GM12875 (cell line): ENCODE results near the gene ZNF175.

Source experiments
- H3K4me3 ChIP-seq: one replicate; pipeline ENCODE4 v1.5.1; 2011; ENCODE audit warnings: low read depth, low read length, control low read depth
- CTCF ChIP-seq: IDR thresholded peaks from 2 replicates; pipeline ENCODE4 v1.5.1; 2011; ENCODE audit warnings: low read depth, mild to moderate bottlenecking, control low read depth, inconsistent platforms, low read length, moderate library complexity, borderline replicate concordance; ENCODE audit not compliant: insufficient read depth

Gene ZNF175

GRCh38 chr19:51531349-51532315, 39.5 kb upstream of the ZNF175 start, which contains the start of gene SIGLEC6:
SIGLEC6 (minus strand) TSS chr19:51531670; CDS start chr19:51531648, 22 bp downstream.
- H3K4me3 ChIP-seq: no peak within 1 kb of the TSS
- TF ChIP-seq CTCF: no peak

GRCh38 chr19:51535535-51535934, 35.5 kb upstream of the ZNF175 start:
- no peak for TF ChIP-seq CTCF
- no peak overlapping the region for H3K4me3 ChIP-seq

GRCh38 chr19:51539821-51540366, 31.2 kb upstream of the ZNF175 start:
- H3K4me3 ChIP-seq: no peak overlapping the region
- no peak for TF ChIP-seq CTCF

- H3K4me3 ChIP-seq: no peak overlapping the region
- no peak for TF ChIP-seq CTCF
These were observed 29.4 kb upstream of the ZNF175 start for GRCh38 chr19:51541458-51542357.

- no peak for TF ChIP-seq CTCF
- H3K4me3 ChIP-seq: no peak overlapping the region
These were observed 28.4 kb upstream of the ZNF175 start for GRCh38 chr19:51542699-51543098.

- H3K4me3 ChIP-seq: no peak overlapping the region
- TF ChIP-seq CTCF: no peak
These were observed 27.0 kb upstream of the ZNF175 start for GRCh38 chr19:51544038-51544437.
